HepG2 (cell line): Measurements from ENCODE around the gene ZNF213. TPM values are rescaled to one million over a fixed set of nuclear protein-coding genes. Genes with fewer than 3 reads are reported as not detected.

Source experiments
- MAZ ChIP-seq, 2 experiments: sonication (generic) in 1 of 2; formaldehyde crosslinking in 1 of 2; IDR thresholded peaks; 2 replicates each; pipeline versions ENCODE4 v1.5.0 to v1.6.1; 2012 to 2020; ENCODE audit warnings: low read depth in 2 of 2, mild to moderate bottlenecking in 2 of 2, borderline replicate concordance in 1 of 2, improper control_type of control experiment in 1 of 2, low read length in 1 of 2, missing genetic modification reagents in 1 of 2, moderate library complexity in 1 of 2
- MED8 ChIP-seq: sonication (generic); formaldehyde crosslinking; IDR thresholded peaks from 2 replicates; pipeline ENCODE4 v1.8.1; 2023; ENCODE audit warnings: mild to moderate bottlenecking, missing genetic modification reagents; ENCODE audit not compliant: insufficient replicate concordance
- MTF1 ChIP-seq: sonication (generic); formaldehyde crosslinking; IDR thresholded peaks from 2 replicates; pipeline ENCODE4 v1.5.0; 2020; ENCODE audit warnings: missing genetic modification reagents
- MYNN ChIP-seq: sonication (generic); formaldehyde crosslinking; IDR thresholded peaks from 2 replicates; pipeline ENCODE4 v1.4.0; 2020; ENCODE audit warnings: mild to moderate bottlenecking, low read depth, missing genetic modification reagents
- NR2F2 ChIP-seq: IDR thresholded peaks from 2 replicates; pipeline ENCODE4 v1.6.1; 2012; ENCODE audit warnings: low read depth, inconsistent platforms, borderline replicate concordance
- POLR2AphosphoS2 ChIP-seq: IDR thresholded peaks from 2 replicates; pipeline ENCODE4 v1.6.1; 2011; ENCODE audit warnings: low read depth, low read length, improper control_type of control experiment
- RFXANK ChIP-seq: IDR thresholded peaks from 2 replicates; pipeline ENCODE4 v1.6.1; 2016
- SNAI1 ChIP-seq: sonication (generic); formaldehyde crosslinking; IDR thresholded peaks from 2 replicates; pipeline ENCODE4 v1.5.0; 2020; ENCODE audit warnings: mild to moderate bottlenecking, missing genetic modification reagents, borderline replicate concordance
- SSRP1 ChIP-seq: IDR thresholded peaks from 2 replicates; pipeline ENCODE4 v1.6.1; 2016; ENCODE audit warnings: control low read depth
- TP53 ChIP-seq: sonication (generic); formaldehyde crosslinking; conservative IDR thresholded peaks from 2 replicates; pipeline ENCODE4 v1.4.0; 2020; ENCODE audit warnings: missing genetic modification reagents
- ZNF232 ChIP-seq: sonication (generic); formaldehyde crosslinking; IDR thresholded peaks from 2 replicates; pipeline ENCODE4 v1.4.0; 2020; ENCODE audit warnings: missing genetic modification reagents, borderline replicate concordance
- ZNF24 ChIP-seq: fragments of 450-650 bp; IDR thresholded peaks from 2 replicates; pipeline ENCODE4 v1.6.1; 2017; ENCODE audit warnings: antibody characterized with exemption, mild to moderate bottlenecking
- ZNF652 ChIP-seq: IDR thresholded peaks from 2 replicates; pipeline ENCODE4 v1.6.1; 2016; ENCODE audit warnings: low read depth, borderline replicate concordance
- ZNF768 ChIP-seq: sonication (generic); formaldehyde crosslinking; IDR thresholded peaks from 2 replicates; pipeline ENCODE4 v1.4.0; 2020; ENCODE audit warnings: missing genetic modification reagents
- polyA plus RNA-seq, 8 experiments: library from polyadenylated mRNA; depleted of rRNA in 3 of 8; stranded (reverse) in 7 of 8; unstranded in 1 of 8; fragments of >200 nt; fragmentation: Illumina TruSeq in 4 of 8; extraction: Trizol in 4 of 8; gene quantifications; 2 replicates each; pipeline versions ENCODE4 v1.2.1 to v1.2.3, GENCODE V29; 2011 to 2016; ENCODE audit warnings: low read depth in 4 of 8, missing spikeins in 1 of 8, mixed read lengths in 1 of 8; ENCODE audit not compliant: insufficient read depth in 1 of 8
- total RNA-seq, 5 experiments: library from RNA; depleted of rRNA; stranded (reverse); fragments of >200 nt; fragmentation: Illumina TruSeq; extraction: Trizol; gene quantifications; 2 replicates each; pipeline ENCODE4 v1.2.3, GENCODE V29; 2016; ENCODE audit warnings: low read depth in 1 of 5
- TF ChIP-seq, protein P1 (sequence below): sonication (generic); formaldehyde crosslinking; IDR thresholded peaks from 2 replicates; pipeline ENCODE4 v1.9.0; 2021; ENCODE audit warnings: missing genetic modification reagents, borderline replicate concordance
- TF ChIP-seq, protein P2 (sequence below): sonication (generic); formaldehyde crosslinking; conservative IDR thresholded peaks from 2 replicates; pipeline ENCODE4 v1.8.0; 2022; ENCODE audit warnings: low read depth, missing genetic modification reagents
- TF ChIP-seq, protein P3 (sequence below): sonication (generic); formaldehyde crosslinking; conservative IDR thresholded peaks from 2 replicates; pipeline ENCODE4 v1.4.0; 2020; ENCODE audit warnings: missing genetic modification reagents
- TF ChIP-seq, protein P4 (sequence below), 2 experiments: sonication (generic) in 1 of 2; formaldehyde crosslinking in 1 of 2; IDR thresholded peaks; 2 replicates each; pipeline versions ENCODE4 v1.4.0 to v1.6.1; 2018 to 2020; ENCODE audit warnings: missing genetic modification reagents in 2 of 2, borderline replicate concordance in 1 of 2, low read depth in 1 of 2, mild to moderate bottlenecking in 1 of 2, missing biosample characterization in 1 of 2
- TF ChIP-seq, protein P5 (sequence below), 2 experiments: fragments of 450-650 bp in 1 of 2; sonication (generic) in 1 of 2; formaldehyde crosslinking; IDR thresholded peaks; 2 replicates each; pipeline versions ENCODE4 v1.5.0 to v1.8.0; 2020 to 2022; ENCODE audit warnings: mild to moderate bottlenecking in 1 of 2, missing genetic modification reagents in 1 of 2

Gene ZNF213
- total and polyA plus RNA-seq, 2 of the 13 experiments (the other 11 are each of a cell fraction or from before 2014, with no cell fraction given) = 0.59 to 0.97 TPM

DNA sequence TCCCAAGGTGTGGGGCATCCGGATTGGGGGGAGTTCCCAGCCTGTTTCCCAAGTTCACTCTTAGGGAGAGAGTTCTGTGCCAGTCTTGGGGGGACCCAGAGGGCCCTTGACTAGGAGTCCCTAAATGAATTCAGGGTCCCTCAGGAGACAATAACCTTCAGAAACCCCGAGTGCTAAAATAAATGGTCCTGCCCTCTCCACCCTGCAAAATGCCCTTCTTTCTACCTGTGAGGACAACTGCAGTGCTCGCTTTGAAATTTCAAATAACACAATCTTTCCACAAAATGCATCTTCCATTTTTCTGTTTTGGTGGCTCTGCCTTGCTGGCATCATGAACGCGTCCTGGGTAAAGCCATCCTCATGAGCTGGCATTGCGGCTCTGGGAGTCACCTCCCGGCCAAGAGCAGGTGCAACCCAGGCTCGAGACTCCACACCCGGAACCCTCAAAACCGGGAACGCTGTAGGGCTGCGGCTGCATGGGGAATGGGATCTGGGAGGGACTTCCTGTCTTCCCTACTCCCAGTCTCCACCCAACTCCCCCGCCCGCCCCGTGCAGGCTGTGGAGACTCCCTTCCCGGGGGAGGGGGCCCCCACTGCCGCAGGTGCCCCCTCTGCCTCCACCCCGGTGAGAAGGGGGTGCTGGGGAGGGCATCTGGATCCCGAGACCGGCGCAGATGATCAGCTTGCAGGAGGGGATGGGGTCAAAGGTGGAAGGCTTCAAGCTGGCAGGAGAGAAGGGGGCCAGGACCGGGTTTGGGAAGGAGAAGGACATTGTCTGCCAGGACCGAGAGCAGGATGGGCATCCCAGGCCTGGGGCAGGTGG is 22.6 kb upstream of the ZNF213 start, which contains the start of gene ZNF205 (continued):
- TF ChIP-seq, protein P1, sequence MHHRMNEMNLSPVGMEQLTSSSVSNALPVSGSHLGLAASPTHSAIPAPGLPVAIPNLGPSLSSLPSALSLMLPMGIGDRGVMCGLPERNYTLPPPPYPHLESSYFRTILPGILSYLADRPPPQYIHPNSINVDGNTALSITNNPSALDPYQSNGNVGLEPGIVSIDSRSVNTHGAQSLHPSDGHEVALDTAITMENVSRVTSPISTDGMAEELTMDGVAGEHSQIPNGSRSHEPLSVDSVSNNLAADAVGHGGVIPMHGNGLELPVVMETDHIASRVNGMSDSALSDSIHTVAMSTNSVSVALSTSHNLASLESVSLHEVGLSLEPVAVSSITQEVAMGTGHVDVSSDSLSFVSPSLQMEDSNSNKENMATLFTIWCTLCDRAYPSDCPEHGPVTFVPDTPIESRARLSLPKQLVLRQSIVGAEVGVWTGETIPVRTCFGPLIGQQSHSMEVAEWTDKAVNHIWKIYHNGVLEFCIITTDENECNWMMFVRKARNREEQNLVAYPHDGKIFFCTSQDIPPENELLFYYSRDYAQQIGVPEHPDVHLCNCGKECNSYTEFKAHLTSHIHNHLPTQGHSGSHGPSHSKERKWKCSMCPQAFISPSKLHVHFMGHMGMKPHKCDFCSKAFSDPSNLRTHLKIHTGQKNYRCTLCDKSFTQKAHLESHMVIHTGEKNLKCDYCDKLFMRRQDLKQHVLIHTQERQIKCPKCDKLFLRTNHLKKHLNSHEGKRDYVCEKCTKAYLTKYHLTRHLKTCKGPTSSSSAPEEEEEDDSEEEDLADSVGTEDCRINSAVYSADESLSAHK = peak; percentile 68; the same call in 1 of the 2 replicates
- TF ChIP-seq ZNF232 (CRISPR knock-in tag) = no peak
- no peak for TF ChIP-seq ZNF24
- TF ChIP-seq, protein P2, sequence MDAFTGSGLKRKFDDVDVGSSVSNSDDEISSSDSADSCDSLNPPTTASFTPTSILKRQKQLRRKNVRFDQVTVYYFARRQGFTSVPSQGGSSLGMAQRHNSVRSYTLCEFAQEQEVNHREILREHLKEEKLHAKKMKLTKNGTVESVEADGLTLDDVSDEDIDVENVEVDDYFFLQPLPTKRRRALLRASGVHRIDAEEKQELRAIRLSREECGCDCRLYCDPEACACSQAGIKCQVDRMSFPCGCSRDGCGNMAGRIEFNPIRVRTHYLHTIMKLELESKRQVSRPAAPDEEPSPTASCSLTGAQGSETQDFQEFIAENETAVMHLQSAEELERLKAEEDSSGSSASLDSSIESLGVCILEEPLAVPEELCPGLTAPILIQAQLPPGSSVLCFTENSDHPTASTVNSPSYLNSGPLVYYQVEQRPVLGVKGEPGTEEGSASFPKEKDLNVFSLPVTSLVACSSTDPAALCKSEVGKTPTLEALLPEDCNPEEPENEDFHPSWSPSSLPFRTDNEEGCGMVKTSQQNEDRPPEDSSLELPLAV = no peak
- TF ChIP-seq SSRP1 (CRISPR knock-in tag) = no peak
- TF ChIP-seq TP53 = no peak
- peak; percentile 61 for TF ChIP-seq ZNF768 (CRISPR knock-in tag)
- TF ChIP-seq, protein P3, sequence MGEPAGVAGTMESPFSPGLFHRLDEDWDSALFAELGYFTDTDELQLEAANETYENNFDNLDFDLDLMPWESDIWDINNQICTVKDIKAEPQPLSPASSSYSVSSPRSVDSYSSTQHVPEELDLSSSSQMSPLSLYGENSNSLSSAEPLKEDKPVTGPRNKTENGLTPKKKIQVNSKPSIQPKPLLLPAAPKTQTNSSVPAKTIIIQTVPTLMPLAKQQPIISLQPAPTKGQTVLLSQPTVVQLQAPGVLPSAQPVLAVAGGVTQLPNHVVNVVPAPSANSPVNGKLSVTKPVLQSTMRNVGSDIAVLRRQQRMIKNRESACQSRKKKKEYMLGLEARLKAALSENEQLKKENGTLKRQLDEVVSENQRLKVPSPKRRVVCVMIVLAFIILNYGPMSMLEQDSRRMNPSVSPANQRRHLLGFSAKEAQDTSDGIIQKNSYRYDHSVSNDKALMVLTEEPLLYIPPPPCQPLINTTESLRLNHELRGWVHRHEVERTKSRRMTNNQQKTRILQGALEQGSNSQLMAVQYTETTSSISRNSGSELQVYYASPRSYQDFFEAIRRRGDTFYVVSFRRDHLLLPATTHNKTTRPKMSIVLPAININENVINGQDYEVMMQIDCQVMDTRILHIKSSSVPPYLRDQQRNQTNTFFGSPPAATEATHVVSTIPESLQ (CRISPR knock-in tag) = no peak
- TF ChIP-seq SNAI1 (CRISPR knock-in tag) = peak; percentile 60; the same call in 1 of the 2 replicates
- TF ChIP-seq MTF1 (CRISPR knock-in tag) = no peak
- TF ChIP-seq, protein P4, sequence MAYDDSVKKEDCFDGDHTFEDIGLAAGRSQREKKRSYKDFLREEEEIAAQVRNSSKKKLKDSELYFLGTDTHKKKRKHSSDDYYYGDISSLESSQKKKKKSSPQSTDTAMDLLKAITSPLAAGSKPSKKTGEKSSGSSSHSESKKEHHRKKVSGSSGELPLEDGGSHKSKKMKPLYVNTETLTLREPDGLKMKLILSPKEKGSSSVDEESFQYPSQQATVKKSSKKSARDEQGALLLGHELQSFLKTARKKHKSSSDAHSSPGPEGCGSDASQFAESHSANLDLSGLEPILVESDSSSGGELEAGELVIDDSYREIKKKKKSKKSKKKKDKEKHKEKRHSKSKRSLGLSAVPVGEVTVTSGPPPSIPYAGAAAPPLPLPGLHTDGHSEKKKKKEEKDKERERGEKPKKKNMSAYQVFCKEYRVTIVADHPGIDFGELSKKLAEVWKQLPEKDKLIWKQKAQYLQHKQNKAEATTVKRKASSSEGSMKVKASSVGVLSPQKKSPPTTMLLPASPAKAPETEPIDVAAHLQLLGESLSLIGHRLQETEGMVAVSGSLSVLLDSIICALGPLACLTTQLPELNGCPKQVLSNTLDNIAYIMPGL (CRISPR knock-in tag; IDR thresholded peaks at IDR 0.05; ENCODE audit: borderline replicate concordance in 1 of 2, low read depth in 1 of 2) = peak; percentile 63 to 87; a peak in 3 of 4 replicates
- no peak for TF ChIP-seq POLR2AphosphoS2
- TF ChIP-seq, protein P5, sequence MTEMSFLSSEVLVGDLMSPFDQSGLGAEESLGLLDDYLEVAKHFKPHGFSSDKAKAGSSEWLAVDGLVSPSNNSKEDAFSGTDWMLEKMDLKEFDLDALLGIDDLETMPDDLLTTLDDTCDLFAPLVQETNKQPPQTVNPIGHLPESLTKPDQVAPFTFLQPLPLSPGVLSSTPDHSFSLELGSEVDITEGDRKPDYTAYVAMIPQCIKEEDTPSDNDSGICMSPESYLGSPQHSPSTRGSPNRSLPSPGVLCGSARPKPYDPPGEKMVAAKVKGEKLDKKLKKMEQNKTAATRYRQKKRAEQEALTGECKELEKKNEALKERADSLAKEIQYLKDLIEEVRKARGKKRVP (CRISPR knock-in tag; IDR thresholded peaks at IDR 0.05) = peak in 1 of 2 experiments; percentile 73; a peak in 2 of 4 replicates
- no peak for TF ChIP-seq MYNN (CRISPR knock-in tag)
- peak; percentile 82 for TF ChIP-seq MAZ (IDR thresholded peaks at IDR 0.05; ENCODE audit: borderline replicate concordance, low read depth, low read length)
- TF ChIP-seq MAZ (CRISPR knock-in tag; IDR thresholded peaks at IDR 0.05; ENCODE audit: low read depth) = peak; percentile 91
- 0 out of 2 replicates have a peak, but pooled peaks have one; percentile 47 for TF ChIP-seq NR2F2
- 0 out of 2 replicates have a peak, but pooled peaks have one; percentile 34 for TF ChIP-seq ZNF652 (CRISPR knock-in tag)
- no peak for TF ChIP-seq RFXANK
- peak; percentile 33 for TF ChIP-seq MED8 (CRISPR knock-in tag)
